HUES6 (cell line): ENCODE data around the gene S100Z.
"Not testable (repeated sequence)": the region's sequence is repeated elsewhere in the genome, so short reads cannot be mapped to it uniquely, and the experiment has no call there.

Source experiments
- H3K27ac ChIP-seq: 2 replicates; pipeline ENCODE4 v1.7.0; 2013; ENCODE audit warnings: low read depth, mild to moderate bottlenecking, low read length, inconsistent platforms
- H3K27me3 ChIP-seq: 2 replicates; pipeline ENCODE4 v1.6.1; 2013; ENCODE audit warnings: low read length; ENCODE audit not compliant: control insufficient read depth, insufficient read depth
- H3K36me3 ChIP-seq: 2 replicates; pipeline ENCODE4 v1.6.1; 2013; ENCODE audit warnings: low read length; ENCODE audit not compliant: control insufficient read depth, insufficient read depth
- H3K4me1 ChIP-seq: 2 replicates; pipeline ENCODE4 v1.6.1; 2013; ENCODE audit warnings: low read length; ENCODE audit not compliant: control insufficient read depth, insufficient read depth
- H3K4me3 ChIP-seq: 2 replicates; pipeline ENCODE4 v1.5.1; 2013; ENCODE audit warnings: low read depth, low read length
- H3K9ac ChIP-seq: one replicate; pipeline ENCODE4 v1.6.1; 2013; ENCODE audit warnings: mild to moderate bottlenecking, low read length
- H3K9me3 ChIP-seq: 2 replicates; pipeline ENCODE4 v1.6.1; 2013; ENCODE audit warnings: low read depth, low read length; ENCODE audit not compliant: control insufficient read depth, insufficient read depth

S100Z gene

DNA sequence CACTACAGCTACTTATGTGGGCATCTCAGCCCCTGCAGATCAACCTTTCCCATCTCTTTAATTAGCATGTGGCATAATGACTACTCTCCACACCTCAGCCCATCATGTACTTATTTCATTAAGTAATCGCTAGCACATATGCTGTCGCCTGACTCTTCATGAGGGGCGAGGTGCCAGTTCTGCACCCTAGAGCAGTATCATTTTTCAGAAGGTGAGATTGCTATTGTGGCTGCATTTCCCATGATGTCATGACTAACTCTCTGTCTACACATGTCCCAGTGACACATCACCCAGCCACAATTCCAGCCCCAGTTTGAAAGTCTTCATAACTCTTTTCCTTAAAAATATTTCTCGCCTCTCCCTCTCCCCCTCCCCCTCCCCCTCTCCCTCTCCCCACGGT lies 38.6 kb upstream of the S100Z start:
- H3K4me1 ChIP-seq: peaks cover 26% of the 10 kb centered on the region
- no peaks in the 10 kb centered on the region for H3K36me3 ChIP-seq
- peaks cover 9% of the 10 kb centered on the region for H3K9me3 ChIP-seq
- H3K4me3 ChIP-seq: no peak overlapping the region
- no peak overlapping the region for H3K9ac ChIP-seq
- H3K27ac ChIP-seq: no peak overlapping the region
- H3K27me3 ChIP-seq: no peaks in the 10 kb centered on the region

DNA sequence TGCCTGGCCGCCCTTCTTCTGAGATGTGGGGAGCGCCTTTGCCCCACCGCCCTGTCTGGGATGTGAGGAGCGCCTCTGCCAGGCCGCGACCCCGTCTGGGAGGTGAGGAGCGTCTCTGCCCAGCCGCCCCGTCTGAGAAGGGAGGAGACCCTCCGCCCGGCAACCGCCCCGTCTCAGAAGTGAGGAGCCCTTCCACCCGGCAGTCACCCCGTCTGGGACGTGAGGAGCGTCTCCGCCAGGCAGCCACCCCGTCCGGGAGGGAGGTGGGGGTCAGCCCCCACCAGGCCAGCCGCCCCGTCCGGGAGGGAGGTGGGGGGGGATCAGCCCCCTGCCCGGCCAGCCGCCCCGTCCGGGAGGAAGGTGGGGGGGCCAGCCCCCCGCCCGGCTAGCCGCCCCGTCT lies 37.6 kb upstream of the S100Z start:
- peaks cover 20% of the 10 kb centered on the region for H3K4me1 ChIP-seq
- not testable (repeated sequence) for H3K9ac ChIP-seq, H3K36me3 ChIP-seq, H3K27ac ChIP-seq, H3K4me3 ChIP-seq, H3K9me3 ChIP-seq, H3K27me3 ChIP-seq

DNA sequence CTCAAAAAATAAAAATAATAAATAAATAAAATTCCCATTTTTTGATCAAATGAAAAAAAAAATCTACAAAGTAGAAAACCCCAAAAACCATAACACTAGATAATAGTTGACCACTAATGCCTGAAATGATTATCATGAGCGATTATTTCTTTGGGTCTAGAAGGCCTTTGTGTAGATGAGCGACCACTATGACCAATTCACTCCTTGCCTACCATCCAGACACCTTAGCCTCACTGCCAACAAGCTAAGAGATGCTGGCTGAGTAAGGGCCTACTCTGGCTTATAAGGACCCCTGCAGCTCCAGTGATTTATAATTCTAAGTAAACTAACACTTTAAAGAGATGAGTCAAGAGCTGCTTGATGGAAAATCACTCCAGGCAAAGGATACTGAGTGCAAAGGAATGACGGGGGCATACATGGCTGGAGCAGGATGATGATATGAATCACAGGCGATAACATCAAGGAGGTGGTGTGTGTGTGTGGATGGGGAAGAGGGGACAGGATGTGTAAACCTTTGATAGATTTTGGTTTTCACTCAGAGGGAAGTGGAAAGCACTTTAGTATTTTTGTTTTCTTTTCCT lies 35.7 kb upstream of the S100Z start:
- Histone ChIP-seq H3K36me3 (no peaks in the 10 kb centered on the region), H3K9ac (no peak overlapping the region), H3K27me3 (peaks cover 2% of the 10 kb centered on the region; the same call in 1 of the 2 replicates), H3K4me1 (peaks cover 5% of the 10 kb centered on the region), H3K4me3 (no peak overlapping the region), H3K9me3 (peaks cover 9% of the 10 kb centered on the region), H3K27ac (no peak overlapping the region)

DNA sequence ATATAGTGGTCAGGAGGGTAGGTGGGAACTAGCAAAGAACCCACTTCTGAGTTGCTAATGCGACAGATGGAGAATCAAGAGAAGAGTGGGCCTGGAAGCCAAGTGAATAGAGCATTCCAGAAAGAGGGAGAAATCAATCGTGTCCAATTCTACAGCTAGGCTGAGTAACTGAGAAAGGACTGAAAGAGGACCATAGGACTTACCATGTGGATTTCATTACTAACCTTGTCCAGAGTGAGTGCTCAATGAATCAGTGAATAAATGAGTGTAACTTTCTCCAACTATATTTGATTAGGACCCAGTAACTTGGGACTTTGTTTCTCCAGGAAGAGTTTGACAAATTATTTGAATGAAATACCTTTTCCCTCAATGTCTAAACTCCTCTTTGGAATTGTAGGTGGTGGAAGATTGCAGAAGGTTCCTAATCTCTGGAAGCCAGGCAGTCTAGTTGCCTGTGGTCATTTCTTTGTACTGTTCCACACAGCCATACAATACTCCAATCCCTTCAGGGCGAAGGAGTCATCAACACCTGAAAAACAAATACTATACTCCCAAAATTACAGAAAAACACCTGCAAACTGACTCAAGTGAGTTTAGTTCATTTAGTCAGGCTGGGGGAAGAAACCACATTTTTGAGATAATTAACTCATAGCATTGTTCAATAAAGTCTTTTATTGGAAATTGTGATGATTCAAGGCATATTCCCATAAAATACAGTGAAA lies 33.5 kb upstream of the S100Z start:
- Histone ChIP-seq H3K27ac (no peak overlapping the region), H3K4me1 (peaks cover 6% of the 10 kb centered on the region), H3K27me3 (peaks cover 12% of the 10 kb centered on the region; the same call in 1 of the 2 replicates), H3K36me3 (no peaks in the 10 kb centered on the region), H3K9me3 (peaks cover under 1% of the 10 kb centered on the region), H3K9ac (no peak overlapping the region), H3K4me3 (no peak overlapping the region)

DNA sequence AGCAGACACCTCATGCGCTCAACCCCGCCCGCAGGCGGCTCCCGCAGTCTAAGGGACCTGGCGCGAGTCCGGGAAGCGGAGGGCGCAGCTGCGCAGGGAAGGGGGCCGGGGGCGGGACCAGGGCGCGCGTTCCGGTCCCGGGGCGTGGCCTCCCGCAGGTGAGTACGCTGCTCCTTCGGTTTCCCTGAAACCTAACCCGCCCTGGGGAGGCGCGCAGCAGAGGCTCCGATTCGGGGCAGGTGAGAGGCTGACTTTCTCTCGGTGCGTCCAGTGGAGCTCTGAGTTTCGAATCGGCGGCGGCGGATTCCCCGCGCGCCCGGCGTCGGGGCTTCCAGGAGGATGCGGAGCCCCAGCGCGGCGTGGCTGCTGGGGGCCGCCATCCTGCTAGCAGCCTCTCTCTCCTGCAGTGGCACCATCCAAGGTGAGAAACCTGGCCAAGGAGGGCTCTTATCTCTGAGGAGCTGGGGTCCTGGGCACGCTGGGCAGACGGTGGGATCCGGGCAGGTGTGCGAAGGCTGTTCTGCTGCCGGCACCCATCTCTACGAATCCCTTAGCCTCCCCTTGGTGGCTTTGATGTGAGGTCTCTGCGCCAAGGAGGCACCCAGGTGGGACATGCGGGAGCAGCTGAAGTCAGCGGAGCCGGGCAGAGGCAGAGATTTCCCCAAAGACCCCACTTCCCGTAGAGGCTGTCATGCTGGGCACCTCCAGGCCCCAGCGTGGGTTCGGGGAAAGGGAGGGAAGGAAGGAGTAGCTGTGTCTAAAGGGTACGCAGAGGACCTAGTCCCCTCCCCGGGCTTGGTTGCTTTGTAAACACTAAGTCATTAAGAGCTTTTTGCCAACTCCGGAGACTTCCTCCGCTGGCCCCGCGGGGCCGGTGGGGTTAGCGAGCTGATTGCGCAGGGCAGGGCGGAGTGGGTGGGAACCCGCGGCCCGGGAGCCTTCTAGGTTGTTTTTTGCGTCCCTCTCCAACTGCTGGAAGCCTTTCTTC lies 30.7 kb upstream of the S100Z start, which contains the start of gene F2RL1:
Gene F2RL1, plus strand, starts transcription at position 187 of the 988 bp plus-strand sequence. Its CDS starts 153 bp downstream, at position 340.
- Histone ChIP-seq H3K9me3 (no peaks in the 10 kb centered on the region), H3K27ac (peak within 1 kb of the TSS; percentile 54; the same call in 1 of the 2 replicates), H3K9ac (peak within 1 kb of the TSS; percentile 95), H3K4me1 (peaks cover 8% of the 10 kb centered on the region), H3K36me3 (no peaks in the 10 kb centered on the region), H3K27me3 (peaks cover 12% of the 10 kb centered on the region; the same call in 1 of the 2 replicates), H3K4me3 (peak within 1 kb of the TSS; percentile 97)

DNA sequence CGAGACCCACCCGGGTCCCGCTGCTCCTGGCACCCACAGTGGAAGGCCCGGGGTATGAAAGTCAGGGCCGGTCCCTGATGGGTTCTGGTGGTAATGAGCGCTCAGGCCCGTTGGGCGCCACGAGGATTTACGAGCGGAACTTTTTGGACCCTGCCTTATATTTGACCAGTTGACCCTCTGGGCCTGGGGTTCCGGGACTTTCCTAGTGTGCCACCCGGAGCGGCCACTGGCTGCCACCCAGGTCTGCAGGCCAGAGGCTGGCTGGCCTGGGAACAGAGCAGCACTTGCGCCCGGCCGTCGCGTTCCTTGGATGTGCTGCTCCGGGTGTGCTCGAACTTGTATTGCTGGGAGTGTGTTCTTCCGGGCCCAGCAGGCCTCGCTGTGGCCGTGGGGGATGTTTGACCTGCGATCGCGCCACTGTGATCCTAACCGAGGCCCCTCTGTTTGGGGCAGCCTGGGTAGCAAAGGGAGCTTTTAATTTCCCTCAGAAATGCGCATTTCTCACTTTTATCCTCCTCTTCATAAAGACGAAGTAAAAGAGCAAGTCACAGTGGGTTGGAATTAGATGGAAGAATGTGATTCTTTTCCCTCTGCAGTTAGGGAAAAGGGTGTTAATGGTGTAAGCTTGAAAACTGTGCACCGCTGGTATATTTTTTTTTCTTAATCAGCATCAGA lies 29.8 kb upstream of the S100Z start:
- H3K27ac ChIP-seq: peak overlapping the region; percentile 54; the same call in 1 of the 2 replicates
- H3K27me3 ChIP-seq: peaks cover 12% of the 10 kb centered on the region; the same call in 1 of the 2 replicates
- H3K9me3 ChIP-seq: no peaks in the 10 kb centered on the region
- H3K36me3 ChIP-seq: no peaks in the 10 kb centered on the region
- peaks cover 8% of the 10 kb centered on the region for H3K4me1 ChIP-seq
- peak overlapping the region; percentile 97 for H3K4me3 ChIP-seq
- H3K9ac ChIP-seq: peak overlapping the region; percentile 95

DNA sequence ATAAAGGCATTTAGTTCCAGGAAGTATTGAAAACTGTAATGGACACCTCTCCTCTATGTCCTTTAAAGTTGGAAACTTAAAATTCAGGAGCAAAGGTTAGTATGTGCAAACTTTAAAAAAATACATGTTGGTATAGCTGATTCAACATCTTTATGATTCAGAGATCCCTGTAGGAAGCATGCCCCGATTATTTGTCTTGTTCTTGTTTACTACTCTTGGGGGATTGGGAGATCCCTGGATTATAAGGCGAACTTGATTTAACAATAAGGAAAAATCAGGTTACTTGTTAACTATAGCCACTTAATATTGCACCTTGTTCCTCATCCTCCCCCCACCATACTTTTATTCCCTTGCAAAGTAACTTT lies 29.3 kb upstream of the S100Z start:
- H3K4me1 ChIP-seq: peaks cover 8% of the 10 kb centered on the region
- H3K27ac ChIP-seq: peak overlapping the region; percentile 54; the same call in 1 of the 2 replicates
- H3K9ac ChIP-seq: peak overlapping the region; percentile 95
- H3K27me3 ChIP-seq: peaks cover 12% of the 10 kb centered on the region; the same call in 1 of the 2 replicates
- H3K9me3 ChIP-seq: no peaks in the 10 kb centered on the region
- no peaks in the 10 kb centered on the region for H3K36me3 ChIP-seq
- peak overlapping the region; percentile 97 for H3K4me3 ChIP-seq

DNA sequence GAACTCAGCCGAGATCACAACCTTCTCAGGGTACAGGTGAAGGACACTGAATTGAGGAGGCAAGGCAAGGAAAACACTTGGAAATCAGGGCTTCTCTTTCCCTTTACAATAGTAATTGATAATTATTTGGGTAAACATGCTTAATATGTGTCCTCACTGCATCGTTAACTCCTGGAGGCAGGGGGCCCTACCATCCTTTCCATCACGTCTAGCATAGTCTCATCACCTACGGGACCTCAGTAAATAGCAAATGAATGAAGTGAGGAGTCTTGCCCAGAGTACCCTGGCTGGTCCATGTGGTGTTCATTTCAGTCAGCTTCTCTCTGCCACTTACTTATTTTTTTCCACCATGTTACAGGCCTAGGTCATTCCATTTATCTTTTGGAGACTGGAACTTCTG lies 28.7 kb upstream of the S100Z start:
- Histone ChIP-seq H3K9ac (peak overlapping the region; percentile 95), H3K36me3 (no peaks in the 10 kb centered on the region), H3K27me3 (peaks cover 12% of the 10 kb centered on the region; the same call in 1 of the 2 replicates), H3K9me3 (no peaks in the 10 kb centered on the region), H3K4me3 (peak overlapping the region; percentile 97), H3K4me1 (peaks cover 8% of the 10 kb centered on the region), H3K27ac (no peak overlapping the region)

DNA sequence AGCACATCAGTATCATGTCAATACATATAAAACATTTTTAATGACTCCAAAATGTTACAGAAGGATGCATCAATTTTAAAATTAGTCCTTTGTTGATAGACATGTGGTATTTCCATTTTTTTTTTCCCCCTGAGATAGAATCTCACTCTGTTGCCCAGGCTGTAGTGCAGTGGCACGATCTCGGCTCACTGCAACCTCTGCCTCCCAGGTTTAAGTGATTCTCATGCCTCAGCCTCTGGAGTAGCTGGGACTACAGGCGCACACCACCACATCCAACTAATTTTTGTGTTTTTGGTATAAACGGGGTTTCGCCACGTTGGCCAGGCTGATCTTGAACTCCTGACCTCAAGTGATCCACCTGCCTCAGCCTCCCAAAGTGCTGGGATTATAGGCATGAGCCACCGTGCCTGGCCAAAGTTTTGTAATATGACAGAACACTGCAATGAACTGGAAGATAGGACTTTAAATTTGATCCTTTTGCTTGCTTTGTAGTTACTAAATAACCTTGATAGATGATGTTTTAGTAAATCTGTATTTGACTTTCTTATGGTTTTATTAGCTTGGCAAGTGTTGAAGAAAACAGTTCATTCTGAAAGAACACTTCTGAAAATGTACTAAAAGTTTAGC lies 27.6 kb upstream of the S100Z start:
- H3K4me1 ChIP-seq, H3K27ac ChIP-seq, H3K9ac ChIP-seq, H3K4me3 ChIP-seq, H3K36me3 ChIP-seq, H3K9me3 ChIP-seq: not testable (repeated sequence)
- H3K27me3 ChIP-seq: peaks cover 12% of the 10 kb centered on the region; the same call in 1 of the 2 replicates

DNA sequence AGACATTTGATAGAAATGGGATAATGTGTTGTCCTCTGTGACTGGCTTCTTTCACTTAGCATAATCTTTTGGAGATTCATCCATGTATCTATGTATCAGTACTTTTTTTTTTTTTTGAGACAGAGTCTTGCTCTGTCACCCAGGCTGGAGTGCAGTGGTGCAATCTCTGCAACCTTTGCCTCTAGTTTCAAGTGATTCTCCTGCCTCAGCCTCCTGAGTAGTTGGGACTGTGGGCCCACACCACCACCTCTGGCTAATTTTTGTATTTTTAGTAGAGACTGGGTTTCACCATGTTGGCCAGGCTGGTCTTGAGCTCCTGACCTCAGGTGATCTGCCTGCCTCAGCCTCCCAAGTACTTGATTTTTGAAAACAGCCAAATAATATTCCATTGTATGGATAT lies 23.4 kb upstream of the S100Z start:
- H3K27me3 ChIP-seq, H3K9me3 ChIP-seq, H3K9ac ChIP-seq, H3K27ac ChIP-seq, H3K4me3 ChIP-seq, H3K36me3 ChIP-seq, H3K4me1 ChIP-seq: not testable (repeated sequence)
